CD14-positive monocyte (primary cell): ENCODE measurements around the gene DBT. TPM values are rescaled to one million over a fixed set of nuclear protein-coding genes. Genes with fewer than 3 reads are reported as not detected.

Experiments used
- DNase-seq, 3 donors: peaks; one replicate each; pipeline ENCODE4 v3.0.0-alpha.2; 2011 to 2022
- H2AFZ ChIP-seq: 2 replicates; pipeline ENCODE4 v1.6.0; 2012; ENCODE audit warnings: mild to moderate bottlenecking, low read depth, low read length, inconsistent platforms; ENCODE audit not compliant: insufficient read depth, poor library complexity, severe bottlenecking
- H3K27ac ChIP-seq, 2 donors: 1 replicate in 1 of 2; 2 replicates in 1 of 2; pipeline ENCODE4 v1.5.1; 2012 to 2013; ENCODE audit warnings: low read length in 2 of 2, control low read depth in 1 of 2, inconsistent platforms in 1 of 2, low read depth in 1 of 2, mild to moderate bottlenecking in 1 of 2
- H3K27me3 ChIP-seq, 2 donors: one replicate each; pipeline versions ENCODE4 v1.6.0 to v1.6.1; 2011 to 2013; ENCODE audit warnings: low read length in 2 of 2; ENCODE audit not compliant: control insufficient read depth in 2 of 2, insufficient read depth in 2 of 2
- H3K36me3 ChIP-seq, 2 donors: replicated peaks in 1 of 2; 1 replicate in 1 of 2; 2 replicates in 1 of 2; pipeline versions ENCODE4 v1.5.1 to v1.6.1; 2012 to 2013; ENCODE audit warnings: low read length in 2 of 2, control low read depth in 1 of 2, inconsistent platforms in 1 of 2, mild to moderate bottlenecking in 1 of 2; ENCODE audit not compliant: insufficient read depth in 2 of 2, control insufficient read depth in 1 of 2
- H3K4me1 ChIP-seq, 2 donors: 1 replicate in 1 of 2; 2 replicates in 1 of 2; pipeline versions ENCODE4 v1.5.1 to v1.6.1; 2012 to 2013; ENCODE audit warnings: low read length in 2 of 2, control low read depth in 1 of 2, inconsistent platforms in 1 of 2, mild to moderate bottlenecking in 1 of 2, moderate library complexity in 1 of 2; ENCODE audit not compliant: insufficient read depth in 2 of 2, control insufficient read depth in 1 of 2
- H3K4me2 ChIP-seq: replicated peaks from 2 replicates; pipeline ENCODE3; 2012; ENCODE audit warnings: low read length, moderate library complexity, mild to moderate bottlenecking; ENCODE audit not compliant: poor library complexity, severe bottlenecking; ENCODE audit errors: extremely low read depth
- H3K4me3 ChIP-seq, 3 experiments: fragments of 200-600 bp in 1 of 3; sonication (generic) in 1 of 3; replicated peaks in 1 of 3; 1 replicate in 2 of 3; 2 replicates in 1 of 3; pipeline ENCODE4 v1.5.1; 2011 to 2013; ENCODE audit warnings: low read length in 3 of 3, mild to moderate bottlenecking in 3 of 3, control low read depth in 2 of 3, low read depth in 2 of 3, inconsistent platforms in 1 of 3, moderate library complexity in 1 of 3
- H3K79me2 ChIP-seq: 2 replicates; pipeline ENCODE4 v1.6.0; 2012; ENCODE audit warnings: mild to moderate bottlenecking, control low read depth, inconsistent platforms, low read length, moderate library complexity; ENCODE audit not compliant: insufficient read depth
- H3K9ac ChIP-seq: 2 replicates; pipeline ENCODE4 v1.6.0; 2017; ENCODE audit warnings: low read length, mild to moderate bottlenecking; ENCODE audit not compliant: insufficient read depth, poor library complexity, severe bottlenecking
- H3K9me3 ChIP-seq, 2 donors: replicated peaks in 1 of 2; 1 replicate in 1 of 2; 2 replicates in 1 of 2; pipeline versions ENCODE4 v1.5.1 to v1.6.1; 2012 to 2013; ENCODE audit warnings: low read length in 2 of 2, control low read depth in 1 of 2; ENCODE audit not compliant: control insufficient read depth in 1 of 2, insufficient read depth in 1 of 2
- H4K20me1 ChIP-seq: 2 replicates; pipeline ENCODE4 v1.6.0; 2012; ENCODE audit warnings: mild to moderate bottlenecking, low read length, control low read depth, moderate library complexity; ENCODE audit not compliant: insufficient read depth
- H3K27ac Mint-ChIP-seq, 7 donors: one replicate each; pipeline ENCODE4 v1.8.0; 2020; ENCODE audit warnings: mild to moderate bottlenecking in 7 of 7, mixed read lengths in 7 of 7, moderate library complexity in 6 of 7, inconsistent platforms in 2 of 7
- H3K27me3 Mint-ChIP-seq, 3 donors: one replicate each; pipeline ENCODE4 v1.8.0; 2021 to 2022; ENCODE audit warnings: low read depth in 3 of 3, mild to moderate bottlenecking in 3 of 3, mixed read lengths in 3 of 3, moderate library complexity in 3 of 3, inconsistent platforms in 1 of 3
- H3K36me3 Mint-ChIP-seq, 2 donors: one replicate each; pipeline ENCODE4 v1.8.0; 2020; ENCODE audit warnings: mixed read lengths in 2 of 2, inconsistent platforms in 1 of 2, mild to moderate bottlenecking in 1 of 2
- H3K4me1 Mint-ChIP-seq: one replicate; pipeline ENCODE4 v1.8.0; 2020; ENCODE audit warnings: mild to moderate bottlenecking, mixed read lengths
- H3K4me3 Mint-ChIP-seq, 2 donors: one replicate each; pipeline ENCODE4 v1.8.0; 2020; ENCODE audit warnings: mild to moderate bottlenecking in 2 of 2, mixed read lengths in 2 of 2, moderate library complexity in 1 of 2
- H3K9me3 Mint-ChIP-seq, 7 donors: one replicate each; pipeline ENCODE4 v1.8.0; 2020 to 2022; ENCODE audit warnings: mixed read lengths in 7 of 7, mild to moderate bottlenecking in 6 of 7, moderate library complexity in 6 of 7, inconsistent platforms in 2 of 7
- WGBS: methylation state at CpG from one replicate; pipeline ENCODE4 v1.1.5; 2013; ENCODE audit warnings: missing lambda C conversion rate; ENCODE audit not compliant: insufficient coverage; 5-methylcytosine and 5-hydroxymethylcytosine counted together
- intact Hi-C, 2 donors: fragments of 100-400 bp; cut with micrococcal nuclease; formaldehyde crosslinking; loops; one replicate each; pipeline versions ENCODE4 v1.15.0 to v1.15.1; 2023
- polyA plus RNA-seq, 3 donors: library from polyadenylated mRNA; depleted of rRNA in 1 of 3; unstranded in 2 of 3; stranded (reverse) in 1 of 3; fragments of 300-500 nt in 2 of 3; fragments of >200 nt in 1 of 3; fragmentation: Illumina TruSeq in 2 of 3; gene quantifications; 1 replicate in 2 of 3; 2 replicates in 1 of 3; pipeline ENCODE4 v1.2.3, GENCODE V29; 2012 to 2021
- small RNA-seq: library from RNA; depleted of rRNA; stranded (forward); fragments of <200 nt; gene quantifications from one replicate; pipeline ENCODE3, GENCODE V24; 2012; ENCODE audit warnings: low read depth; ENCODE audit not compliant: insufficient read length
- TF ChIP-seq, protein P1 (sequence below): fragments of 200-600 bp; IDR thresholded peaks from one replicate; pipeline ENCODE4 v1.8.0; 2022; ENCODE audit warnings: antibody characterized with exemption, mild to moderate bottlenecking

Gene DBT
- polyA plus RNA-seq, 3 donors = 1.1 to 2.7 (median 1.5) TPM

- Histone ChIP-seq H3K27me3 (no peaks in the 10 kb centered on the region), H3K4me2 (no peak overlapping the region), H3K9ac (no peak overlapping the region), H2AFZ (no peak overlapping the region), H3K79me2 (no peaks in the 10 kb centered on the region), H3K4me1 (no peaks in the 10 kb centered on the region), H3K4me3 (no peak overlapping the region), H3K27ac (no peak overlapping the region), H4K20me1 (no peaks in the 10 kb centered on the region), H3K36me3 (peaks cover 94 to 95% of the 10 kb centered on the region in 2 donors), H3K9me3 (no peaks in the 10 kb centered on the region)
- Mint-ChIP-seq H3K27me3 (peaks cover 0 to 1% (median 0%) of the 10 kb centered on the region in 3 donors), H3K36me3 (peaks cover 71 to 85% of the 10 kb centered on the region in 2 donors), H3K27ac (no peak overlapping the region), H3K4me1 (no peaks in the 10 kb centered on the region), H3K9me3 (no peaks in the 10 kb centered on the region), H3K4me3 (no peak overlapping the region)
- TF ChIP-seq, protein P1, sequence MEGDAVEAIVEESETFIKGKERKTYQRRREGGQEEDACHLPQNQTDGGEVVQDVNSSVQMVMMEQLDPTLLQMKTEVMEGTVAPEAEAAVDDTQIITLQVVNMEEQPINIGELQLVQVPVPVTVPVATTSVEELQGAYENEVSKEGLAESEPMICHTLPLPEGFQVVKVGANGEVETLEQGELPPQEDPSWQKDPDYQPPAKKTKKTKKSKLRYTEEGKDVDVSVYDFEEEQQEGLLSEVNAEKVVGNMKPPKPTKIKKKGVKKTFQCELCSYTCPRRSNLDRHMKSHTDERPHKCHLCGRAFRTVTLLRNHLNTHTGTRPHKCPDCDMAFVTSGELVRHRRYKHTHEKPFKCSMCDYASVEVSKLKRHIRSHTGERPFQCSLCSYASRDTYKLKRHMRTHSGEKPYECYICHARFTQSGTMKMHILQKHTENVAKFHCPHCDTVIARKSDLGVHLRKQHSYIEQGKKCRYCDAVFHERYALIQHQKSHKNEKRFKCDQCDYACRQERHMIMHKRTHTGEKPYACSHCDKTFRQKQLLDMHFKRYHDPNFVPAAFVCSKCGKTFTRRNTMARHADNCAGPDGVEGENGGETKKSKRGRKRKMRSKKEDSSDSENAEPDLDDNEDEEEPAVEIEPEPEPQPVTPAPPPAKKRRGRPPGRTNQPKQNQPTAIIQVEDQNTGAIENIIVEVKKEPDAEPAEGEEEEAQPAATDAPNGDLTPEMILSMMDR = no peak
- whole genome bisulfite sequencing = 100% methylated on average over 1 of the region's 4 CpGs
- intact Hi-C loops = no loop called here
- no peak for DNase-seq
Observed at GRCh38 chr1:100141192-100141591, 108.4 kb downstream of the DBT start.

GRCh38 chr1:100137602-100138001 lies 112.0 kb downstream of the DBT start:
- H3K36me3 ChIP-seq = peaks cover 58 to 59% of the 10 kb centered on the region in 2 donors
- peaks cover 44 to 51% of the 10 kb centered on the region in 2 donors for H3K36me3 Mint-ChIP-seq
- H3K79me2 ChIP-seq = peaks cover 25% of the 10 kb centered on the region
- no peaks in the 10 kb centered on the region for H3K9me3 Mint-ChIP-seq
- H3K4me3 ChIP-seq = no peak overlapping the region
- intact Hi-C loops = no loop called here
- WGBS = no CpG with 5 or more reads among the region's 2 CpGs
- H3K27ac ChIP-seq = no peak overlapping the region
- no peak overlapping the region for H3K4me3 Mint-ChIP-seq
- no peaks in the 10 kb centered on the region for H3K27me3 Mint-ChIP-seq
- no peak overlapping the region for H3K27ac Mint-ChIP-seq
- no peak overlapping the region for H3K9ac ChIP-seq
- no peak overlapping the region for H2AFZ ChIP-seq
- peaks cover 11% of the 10 kb centered on the region for H3K4me1 Mint-ChIP-seq
- H3K9me3 ChIP-seq = no peaks in the 10 kb centered on the region
- DNase-seq = no peak
- H4K20me1 ChIP-seq = no peaks in the 10 kb centered on the region
- H3K27me3 ChIP-seq = no peaks in the 10 kb centered on the region
- H3K4me2 ChIP-seq = no peak overlapping the region
- H3K4me1 ChIP-seq = peaks cover 7 to 9% of the 10 kb centered on the region in 2 donors
- TF ChIP-seq, protein P1 = no peak

Small RNA genes within 50 kb of the gene (small RNA-seq; reads per million reads assigned to genes)
- gene AL445928.1 (not detected), gene MIR553 (not detected), gene RPL23AP90 (not detected)

Other genes starting within 250 kb of the DBT start
- under 1 TPM; 0.53 to 0.98 (median 0.93) TPM for gene SASS6, start 116.9 kb downstream of the DBT start, polyA plus RNA-seq
- gene TRMT13, start 116.7 kb downstream of the DBT start, polyA plus RNA-seq = 1 to 10 TPM; 2.2 to 8.1 (median 2.3) TPM
- gene LRRC39, start 71.6 kb downstream of the DBT start, polyA plus RNA-seq = 1 to 10 TPM in 1 of 3 donors, under 1 TPM in 1, not detected in 1; 0.39 to 1.6 TPM
- 10 to 100 TPM; 11.7 to 18.3 (median 17.9) TPM for gene RTCA, start 16.4 kb upstream of the DBT start, polyA plus RNA-seq
- 1 to 10 TPM; 4.2 to 9.2 (median 6.1) TPM for gene CDC14A, start 102.7 kb upstream of the DBT start, polyA plus RNA-seq